GM18507 (cell line): Measurements from ENCODE around the gene SUN2.

Experiments
- DNase-seq: peaks from one replicate; pipeline ENCODE4 v3.0.0; 2011; ENCODE audit warnings: low read depth; ENCODE audit not compliant: insufficient read length; ENCODE audit errors: extremely low spot score
- FAIRE-seq: peaks from 2 replicates; lab custom pipeline; 2011; peaks lifted over from hg19 to GRCh38; lab: Jason Lieb, UNC

The SUN2 gene

GRCh38 chr22:38782402-38783094 lies 26.8 kb upstream of the SUN2 start:
- DNase-seq = no peak
- FAIRE-seq = no peak

GRCh38 chr22:38781033-38781432 lies 25.2 kb upstream of the SUN2 start:
- FAIRE-seq = no peak

GRCh38 chr22:38777087-38777671 lies 21.4 kb upstream of the SUN2 start:
- FAIRE-seq (no peak), DNase-seq (no peak)

More at GRCh38 chr22:38781033-38781432, 25.2 kb upstream of the SUN2 start:
- DNase-seq = no peak

GRCh38 chr22:38776086-38776485 lies 20.3 kb upstream of the SUN2 start:
- FAIRE-seq (no peak), DNase-seq (no peak)

GRCh38 chr22:38775656-38776055 lies 19.9 kb upstream of the SUN2 start:
- no peak for FAIRE-seq
- DNase-seq = no peak

- FAIRE-seq (no peak), DNase-seq (no peak)
These were observed 18.8 kb upstream of the SUN2 start for GRCh38 chr22:38774496-38775166.

GRCh38 chr22:38773363-38773946 lies 17.7 kb upstream of the SUN2 start:
- no peak for FAIRE-seq

GRCh38 chr22:38772623-38772873 lies 16.8 kb upstream of the SUN2 start:
- DNase-seq = no peak
- FAIRE-seq = no peak

More at GRCh38 chr22:38773363-38773946, 17.7 kb upstream of the SUN2 start:
- DNase-seq = no peak

GRCh38 chr22:38770257-38770949 lies 14.6 kb upstream of the SUN2 start:
- FAIRE-seq = no peak

GRCh38 chr22:38768036-38768435 lies 12.2 kb upstream of the SUN2 start:
- FAIRE-seq (no peak), DNase-seq (no peak)

More at GRCh38 chr22:38770257-38770949, 14.6 kb upstream of the SUN2 start:
- no peak for DNase-seq

GRCh38 chr22:38767313-38767712 lies 11.5 kb upstream of the SUN2 start:
- DNase-seq (no peak), FAIRE-seq (no peak)

- FAIRE-seq (no peak), DNase-seq (no peak)
These were observed 10.4 kb upstream of the SUN2 start for GRCh38 chr22:38766076-38766777.

GRCh38 chr22:38762551-38762983 lies 6.8 kb upstream of the SUN2 start:
- FAIRE-seq (no peak), DNase-seq (no peak)

- DNase-seq = no peak
- peak; percentile 61 for FAIRE-seq
These were observed 5.7 kb upstream of the SUN2 start for GRCh38 chr22:38761202-38762162.

- FAIRE-seq (no peak), DNase-seq (no peak)
These were observed 4.8 kb upstream of the SUN2 start for GRCh38 chr22:38760477-38761201.

GRCh38 chr22:38759005-38759404 lies 3.2 kb upstream of the SUN2 start:
- no peak for FAIRE-seq
- DNase-seq = no peak

- DNase-seq = no peak
- FAIRE-seq = no peak
These were observed 2.6 kb upstream of the SUN2 start for GRCh38 chr22:38758276-38758945.

GRCh38 chr22:38757464-38757757 lies 1.6 kb upstream of the SUN2 start:
- FAIRE-seq = no peak

More at GRCh38 chr22:38757464-38757757, 1.6 kb upstream of the SUN2 start:
- no peak for DNase-seq
